Nephron progenitor cell (in vitro differentiated cells): ENCODE results near the gene FRMD4B.
A peak's percentile ranks its signal among the peaks of the same experiment; 100 is the strongest.

Experiments used
- DNase-seq: peaks from one replicate; pipeline ENCODE4 v3.0.0; 2021
- H3K27ac Mint-ChIP-seq: 2 replicates; pipeline ENCODE4 v1.8.0; 2021; ENCODE audit warnings: mild to moderate bottlenecking, moderate library complexity, mixed read lengths
- H3K27me3 Mint-ChIP-seq: 2 replicates; pipeline ENCODE4 v1.8.0; 2021; ENCODE audit warnings: mild to moderate bottlenecking, low read depth, mixed read lengths; ENCODE audit not compliant: poor library complexity
- H3K36me3 Mint-ChIP-seq: 2 replicates; pipeline ENCODE4 v1.8.0; 2021; ENCODE audit warnings: low read depth, mixed read lengths
- H3K4me1 Mint-ChIP-seq: 2 replicates; pipeline ENCODE4 v1.8.0; 2021; ENCODE audit warnings: mixed read lengths
- H3K4me3 Mint-ChIP-seq: 2 replicates; pipeline ENCODE4 v1.8.0; 2021; ENCODE audit warnings: mild to moderate bottlenecking, moderate library complexity, mixed read lengths
- H3K9me3 Mint-ChIP-seq: 2 replicates; pipeline ENCODE4 v1.8.0; 2021; ENCODE audit warnings: mild to moderate bottlenecking, moderate library complexity, mixed read lengths
- CTCF ChIP-seq: fragments of 200-600 bp; sonication (generic); IDR thresholded peaks from 2 replicates; pipeline ENCODE4 v1.5.0; 2021; ENCODE audit warnings: antibody characterized with exemption

The FRMD4B gene

GRCh38 chr3:69231929-69232440 is 153.9 kb downstream of the FRMD4B start:
- peak overlapping the region; percentile 93 for H3K27ac Mint-ChIP-seq
- H3K27me3 Mint-ChIP-seq: no peaks in the 10 kb centered on the region
- no peaks in the 10 kb centered on the region for H3K9me3 Mint-ChIP-seq
- TF ChIP-seq CTCF: no peak
- H3K4me1 Mint-ChIP-seq: peaks cover 50% of the 10 kb centered on the region
- H3K4me3 Mint-ChIP-seq: no peak overlapping the region
- DNase-seq: peak; percentile 77
- peaks cover 12% of the 10 kb centered on the region for H3K36me3 Mint-ChIP-seq

- Mint-ChIP-seq H3K4me3 (no peak overlapping the region), H3K4me1 (peaks cover 16% of the 10 kb centered on the region), H3K27me3 (no peaks in the 10 kb centered on the region), H3K36me3 (peaks cover 41% of the 10 kb centered on the region), H3K9me3 (no peaks in the 10 kb centered on the region), H3K27ac (no peak overlapping the region)
- DNase-seq: no peak
- TF ChIP-seq CTCF: no peak
These were observed 159.8 kb downstream of the FRMD4B start for GRCh38 chr3:69226071-69226470.

- Mint-ChIP-seq H3K27me3 (no peaks in the 10 kb centered on the region), H3K4me1 (no peaks in the 10 kb centered on the region), H3K36me3 (peaks cover 74% of the 10 kb centered on the region), H3K4me3 (no peak overlapping the region), H3K27ac (no peak overlapping the region), H3K9me3 (peaks cover 20% of the 10 kb centered on the region)
- TF ChIP-seq CTCF: no peak
- DNase-seq: no peak
These were observed 166.7 kb downstream of the FRMD4B start for GRCh38 chr3:69219101-69219708.

- DNase-seq: no peak
- Mint-ChIP-seq H3K9me3 (peaks cover 20% of the 10 kb centered on the region), H3K27ac (no peak overlapping the region), H3K27me3 (no peaks in the 10 kb centered on the region), H3K4me3 (no peak overlapping the region), H3K36me3 (peaks cover 80% of the 10 kb centered on the region), H3K4me1 (no peaks in the 10 kb centered on the region)
- TF ChIP-seq CTCF: no peak
These were observed 167.8 kb downstream of the FRMD4B start for GRCh38 chr3:69218079-69218478.

GRCh38 chr3:69216981-69217380 is 168.9 kb downstream of the FRMD4B start:
- Mint-ChIP-seq H3K4me1 (peaks cover 8% of the 10 kb centered on the region), H3K27ac (no peak overlapping the region), H3K4me3 (no peak overlapping the region), H3K36me3 (peaks cover 80% of the 10 kb centered on the region), H3K27me3 (no peaks in the 10 kb centered on the region), H3K9me3 (peaks cover 20% of the 10 kb centered on the region)
- DNase-seq: no peak
- TF ChIP-seq CTCF: no peak

- peaks cover 76% of the 10 kb centered on the region for H3K36me3 Mint-ChIP-seq
- no peaks in the 10 kb centered on the region for H3K27me3 Mint-ChIP-seq
- peaks cover 15% of the 10 kb centered on the region for H3K9me3 Mint-ChIP-seq
- no peak for DNase-seq
- H3K27ac Mint-ChIP-seq: no peak overlapping the region
- no peak overlapping the region for H3K4me3 Mint-ChIP-seq
- no peak for TF ChIP-seq CTCF
- H3K4me1 Mint-ChIP-seq: peaks cover 25% of the 10 kb centered on the region
These were observed 171.6 kb downstream of the FRMD4B start for GRCh38 chr3:69214241-69214640.
